GM12878 (cell line): ENCODE results near the gene FMNL2. TPM values are rescaled to one million over a fixed set of nuclear protein-coding genes. Genes with fewer than 3 reads are reported as not detected.

Experiments
- ATAC-seq: fragments of 200-7000 bp; cut with Tn5 transposase; 3 replicates; pipeline ENCODE4 v1.9.1; 2020; ENCODE audit warnings: mild to moderate bottlenecking, moderate library complexity
- BruUV-seq: library from RNA; stranded (reverse); fragments of 400-500 nt; replicated peaks from 2 replicates; lab custom pipeline; 2021; lab: Mats Ljungman, UMichigan
- CTCF ChIA-PET: fragments of 300-600 bp; sonication (Branson Sonifier 250); formaldehyde crosslinking; extraction: SDS; loops from one replicate; lab custom pipeline; 2021; ENCODE audit warnings: inconsistent platforms; lab: Yijun Ruan, JAX
- POLR2A ChIA-PET: fragments of 350-600 bp; formaldehyde crosslinking; extraction: SDS; loops from one replicate; lab custom pipeline; 2021; ENCODE audit warnings: inconsistent platforms; lab: Charles Lee
- RAD21 ChIA-PET: fragments of 300-600 bp; sonication (Branson Sonifier 250); formaldehyde crosslinking; loops from one replicate; lab custom pipeline; 2023; ENCODE audit warnings: antibody characterized with exemption; ENCODE audit not compliant: unreplicated experiment; lab: Charles Lee
- SMC1A ChIA-PET: fragments of 300-600 bp; sonication (Branson Sonifier 250); formaldehyde crosslinking; loops from one replicate; lab custom pipeline; 2023; ENCODE audit not compliant: unreplicated experiment, uncharacterized antibody; lab: Charles Lee
- DNase-seq: peaks from one replicate; pipeline ENCODE4 v3.0.0-alpha.2; 2011; ENCODE audit warnings: low read depth, low spot score
- FAIRE-seq: peaks from 3 replicates; lab custom pipeline; 2011; peaks lifted over from hg19 to GRCh38; lab: Jason Lieb, UNC
- H2AFZ ChIP-seq: 2 replicates; pipeline ENCODE4 v1.6.0; 2011; ENCODE audit warnings: low read depth, low read length, control low read depth; ENCODE audit not compliant: control insufficient read depth
- H3K27ac ChIP-seq: 2 replicates; pipeline ENCODE4 v1.5.1; 2011; ENCODE audit warnings: control low read depth; ENCODE audit not compliant: control insufficient read depth, insufficient read depth
- H3K27me3 ChIP-seq, 2 experiments: replicated peaks in 1 of 2; 2 replicates each; pipeline versions ENCODE4 v1.6.0 to v1.6.1; 2011; ENCODE audit warnings: low read length in 1 of 2; ENCODE audit not compliant: control insufficient read depth in 2 of 2, insufficient read depth in 2 of 2
- H3K36me3 ChIP-seq, 2 experiments: 2 replicates each; pipeline ENCODE4 v1.5.1; 2011; ENCODE audit warnings: low read length in 1 of 2; ENCODE audit not compliant: control insufficient read depth in 2 of 2, insufficient read depth in 2 of 2
- H3K4me1 ChIP-seq: 2 replicates; pipeline ENCODE4 v1.6.1; 2011; ENCODE audit warnings: mild to moderate bottlenecking, low read length, moderate library complexity, mixed read lengths; ENCODE audit not compliant: control insufficient read depth, insufficient read depth
- H3K4me2 ChIP-seq: 2 replicates; pipeline ENCODE4 v1.6.0; 2011; ENCODE audit warnings: control low read depth; ENCODE audit not compliant: control insufficient read depth, insufficient read depth
- H3K4me3 ChIP-seq: fragments of 200-600 bp; sonication (generic); 2 replicates; pipeline ENCODE4 v1.5.1; 2016
- H3K79me2 ChIP-seq: 2 replicates; pipeline ENCODE4 v1.6.0; 2011; ENCODE audit warnings: low read length; ENCODE audit not compliant: control insufficient read depth, insufficient read depth
- H3K9ac ChIP-seq: 2 replicates; pipeline ENCODE4 v1.8.0; 2011; ENCODE audit warnings: low read length, control low read depth, mixed read lengths; ENCODE audit not compliant: control insufficient read depth, insufficient read depth
- H3K9me3 ChIP-seq: replicated peaks from 3 replicates; pipeline ENCODE4 v1.5.1; 2011; ENCODE audit warnings: mild to moderate bottlenecking, low read length; ENCODE audit not compliant: control insufficient read depth, insufficient read depth
- H4K20me1 ChIP-seq: 2 replicates; pipeline ENCODE4 v1.6.0; 2011; ENCODE audit not compliant: control insufficient read depth, insufficient read depth
- CEBPB ChIP-seq, 2 experiments: fragments of 150-350 bp in 1 of 2; IDR thresholded peaks; 2 replicates each; pipeline ENCODE4 v1.6.1; 2012 to 2014; ENCODE audit warnings: low read depth in 2 of 2, low read length in 2 of 2, borderline replicate concordance in 1 of 2, inconsistent platforms in 1 of 2
- EGR1 ChIP-seq, 2 experiments: IDR thresholded peaks; 1 replicate in 1 of 2; 2 replicates in 1 of 2; pipeline ENCODE4 v1.6.1; 2011 to 2012; ENCODE audit warnings: low read depth in 2 of 2, low read length in 2 of 2, borderline replicate concordance in 1 of 2, mild to moderate bottlenecking in 1 of 2, moderate library complexity in 1 of 2
- GABPA ChIP-seq: IDR thresholded peaks from 2 replicates; pipeline ENCODE4 v1.6.1; 2014; ENCODE audit warnings: antibody characterized with exemption, low read depth, mild to moderate bottlenecking, inconsistent platforms
- KLF5 ChIP-seq: fragments of 450-650 bp; IDR thresholded peaks from 2 replicates; pipeline ENCODE4 v1.6.1; 2014; ENCODE audit warnings: mild to moderate bottlenecking; ENCODE audit not compliant: partially characterized antibody
- MEF2B ChIP-seq: fragments of 450-650 bp; IDR thresholded peaks from 2 replicates; pipeline ENCODE4 v1.6.1; 2018; ENCODE audit warnings: mild to moderate bottlenecking, moderate library complexity; ENCODE audit not compliant: partially characterized antibody, poor library complexity, severe bottlenecking
- PAX5 ChIP-seq: IDR thresholded peaks from 2 replicates; pipeline ENCODE4 v1.6.1; 2011; ENCODE audit warnings: low read depth, low read length, borderline replicate concordance
- RB1 ChIP-seq: fragments of 450-650 bp; formaldehyde crosslinking; IDR thresholded peaks from 2 replicates; pipeline ENCODE4 v1.6.1; 2017; ENCODE audit warnings: mild to moderate bottlenecking, borderline replicate concordance
- RELB ChIP-seq: fragments of 450-650 bp; IDR thresholded peaks from 2 replicates; pipeline ENCODE4 v1.6.1; 2017; ENCODE audit warnings: low read depth, mild to moderate bottlenecking, moderate library complexity
- STAT1 ChIP-seq: fragments of 450-650 bp; conservative IDR thresholded peaks from 2 replicates; pipeline ENCODE4 v1.6.1; 2014; ENCODE audit warnings: antibody characterized with exemption, mild to moderate bottlenecking
- TAF1 ChIP-seq: IDR thresholded peaks from 2 replicates; pipeline ENCODE4 v1.6.1; 2011; ENCODE audit warnings: mild to moderate bottlenecking, low read depth, low read length, borderline replicate concordance
- ZNF24 ChIP-seq: fragments of 450-650 bp; IDR thresholded peaks from 2 replicates; pipeline ENCODE4 v1.6.1; 2017; ENCODE audit warnings: antibody characterized with exemption, mild to moderate bottlenecking
- in situ Hi-C: fragments of 300-500 bp; cut with MboI; formaldehyde crosslinking; loops from 9 replicates; pipeline ENCODE4 v1.14.3; 2018; ENCODE audit warnings: mixed read lengths
- intact Hi-C: fragments of 100-400 bp; cut with micrococcal nuclease; formaldehyde crosslinking; loops from one replicate; pipeline ENCODE4 v1.14.2; 2022; ENCODE audit not compliant: unreplicated experiment
- polyA plus RNA-seq, 11 experiments: library from polyadenylated mRNA; depleted of rRNA in 4 of 11; unstranded in 6 of 11; stranded (reverse) in 5 of 11; fragments of >200 nt; fragmentation: Nextera tagmentation in 4 of 11; fragmentation: Illumina TruSeq in 1 of 11; extraction: Ambion mirVana in 4 of 11; extraction: Trizol in 1 of 11; gene quantifications; 1 replicate in 1 of 11; 2 replicates in 10 of 11; pipeline versions ENCODE4 v1.2.1 to v1.2.3, GENCODE V29; 2011 to 2016; ENCODE audit warnings: inconsistent platforms in 2 of 11, missing spikeins in 2 of 11, low read depth in 1 of 11
- total RNA-seq, 4 experiments: library from RNA; depleted of rRNA in 3 of 4; stranded (reverse); fragments of >200 nt in 3 of 4; fragmentation: Illumina TruSeq in 1 of 4; extraction: Trizol in 1 of 4; gene quantifications; 2 replicates each; pipeline versions ENCODE4 v1.2.1 to v1.2.3, GENCODE V29; 2013 to 2021
- TF ChIP-seq, protein P1 (sequence below): fragments of 450-650 bp; IDR thresholded peaks from 2 replicates; pipeline ENCODE4 v1.6.1; 2017; ENCODE audit warnings: mild to moderate bottlenecking, moderate library complexity
- TF ChIP-seq, protein P2 (sequence below): IDR thresholded peaks from 2 replicates; pipeline ENCODE4 v1.6.1; 2011; ENCODE audit warnings: borderline replicate concordance, low read depth, mild to moderate bottlenecking, moderate library complexity, low read length; ENCODE audit not compliant: insufficient read depth, poor library complexity, severe bottlenecking

Gene FMNL2
- total and polyA plus RNA-seq, 10 of the 15 experiments (the other 5 are each of a cell fraction or from before 2014, with no cell fraction given) = 0.13 to 9.9 (median 0.35) TPM

GRCh38 chr2:152686321-152686720 is 351.3 kb downstream of the FMNL2 start:
- ATAC-seq (no peak), DNase-seq (no peak), FAIRE-seq (no peak)
- H3K4me3 ChIP-seq = no peak overlapping the region
- BruUV-seq = no TSS peak
- H3K79me2 ChIP-seq = peaks cover 16% of the 10 kb centered on the region
- H4K20me1 ChIP-seq = no peaks in the 10 kb centered on the region
- no peak overlapping the region for H3K4me2 ChIP-seq
- ChIA-PET CTCF (no interaction called here), RAD21 (no interaction called here), SMC1A (interaction anchor here (0.8 to 1.1 kb wide), 2 partner anchors 26 to 56 kb away, joined by 3 to 4 read pairs; no protein-coding TSS in a partner anchor), POLR2A (interaction anchor here (0.6 kb wide), 2 partner anchors 10 to 31 kb away, joined by 4 to 6 read pairs; partner anchors contain the start of gene PRPF40A)
- no peak overlapping the region for H3K27ac ChIP-seq
- H3K9ac ChIP-seq = no peak overlapping the region
- H3K27me3 ChIP-seq = no peaks in the 10 kb centered on the region
- no peaks in the 10 kb centered on the region for H3K4me1 ChIP-seq
- peaks cover 3 to 4% of the 10 kb centered on the region in 2 experiments; a peak in 3 of 4 replicates for H3K36me3 ChIP-seq
- intact Hi-C loops (no loop called here), in situ Hi-C loops (no loop called here)
- H2AFZ ChIP-seq = no peak overlapping the region
- TF ChIP-seq, protein P1, sequence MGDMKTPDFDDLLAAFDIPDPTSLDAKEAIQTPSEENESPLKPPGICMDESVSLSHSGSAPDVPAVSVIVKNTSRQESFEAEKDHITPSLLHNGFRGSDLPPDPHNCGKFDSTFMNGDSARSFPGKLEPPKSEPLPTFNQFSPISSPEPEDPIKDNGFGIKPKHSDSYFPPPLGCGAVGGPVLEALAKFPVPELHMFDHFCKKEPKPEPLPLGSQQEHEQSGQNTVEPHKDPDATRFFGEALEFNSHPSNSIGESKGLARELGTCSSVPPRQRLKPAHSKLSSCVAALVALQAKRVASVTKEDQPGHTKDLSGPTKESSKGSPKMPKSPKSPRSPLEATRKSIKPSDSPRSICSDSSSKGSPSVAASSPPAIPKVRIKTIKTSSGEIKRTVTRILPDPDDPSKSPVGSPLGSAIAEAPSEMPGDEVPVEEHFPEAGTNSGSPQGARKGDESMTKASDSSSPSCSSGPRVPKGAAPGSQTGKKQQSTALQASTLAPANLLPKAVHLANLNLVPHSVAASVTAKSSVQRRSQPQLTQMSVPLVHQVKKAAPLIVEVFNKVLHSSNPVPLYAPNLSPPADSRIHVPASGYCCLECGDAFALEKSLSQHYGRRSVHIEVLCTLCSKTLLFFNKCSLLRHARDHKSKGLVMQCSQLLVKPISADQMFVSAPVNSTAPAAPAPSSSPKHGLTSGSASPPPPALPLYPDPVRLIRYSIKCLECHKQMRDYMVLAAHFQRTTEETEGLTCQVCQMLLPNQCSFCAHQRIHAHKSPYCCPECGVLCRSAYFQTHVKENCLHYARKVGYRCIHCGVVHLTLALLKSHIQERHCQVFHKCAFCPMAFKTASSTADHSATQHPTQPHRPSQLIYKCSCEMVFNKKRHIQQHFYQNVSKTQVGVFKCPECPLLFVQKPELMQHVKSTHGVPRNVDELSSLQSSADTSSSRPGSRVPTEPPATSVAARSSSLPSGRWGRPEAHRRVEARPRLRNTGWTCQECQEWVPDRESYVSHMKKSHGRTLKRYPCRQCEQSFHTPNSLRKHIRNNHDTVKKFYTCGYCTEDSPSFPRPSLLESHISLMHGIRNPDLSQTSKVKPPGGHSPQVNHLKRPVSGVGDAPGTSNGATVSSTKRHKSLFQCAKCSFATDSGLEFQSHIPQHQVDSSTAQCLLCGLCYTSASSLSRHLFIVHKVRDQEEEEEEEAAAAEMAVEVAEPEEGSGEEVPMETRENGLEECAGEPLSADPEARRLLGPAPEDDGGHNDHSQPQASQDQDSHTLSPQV = no peak
- TF ChIP-seq, protein P2, sequence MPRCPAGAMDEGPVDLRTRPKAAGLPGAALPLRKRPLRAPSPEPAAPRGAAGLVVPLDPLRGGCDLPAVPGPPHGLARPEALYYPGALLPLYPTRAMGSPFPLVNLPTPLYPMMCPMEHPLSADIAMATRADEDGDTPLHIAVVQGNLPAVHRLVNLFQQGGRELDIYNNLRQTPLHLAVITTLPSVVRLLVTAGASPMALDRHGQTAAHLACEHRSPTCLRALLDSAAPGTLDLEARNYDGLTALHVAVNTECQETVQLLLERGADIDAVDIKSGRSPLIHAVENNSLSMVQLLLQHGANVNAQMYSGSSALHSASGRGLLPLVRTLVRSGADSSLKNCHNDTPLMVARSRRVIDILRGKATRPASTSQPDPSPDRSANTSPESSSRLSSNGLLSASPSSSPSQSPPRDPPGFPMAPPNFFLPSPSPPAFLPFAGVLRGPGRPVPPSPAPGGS = no peak
- no peak for TF ChIP-seq STAT1
- TF ChIP-seq KLF5 = no peak
- no peak for TF ChIP-seq EGR1 (IDR thresholded peaks at IDR 0.05; ENCODE audit: borderline replicate concordance in 1 of 2, low read depth in 2 of 2, low read length in 2 of 2)
- no peak for TF ChIP-seq CEBPB (IDR thresholded peaks at IDR 0.05; ENCODE audit: borderline replicate concordance in 1 of 2, low read depth in 2 of 2, low read length in 2 of 2)
- no peak for TF ChIP-seq RB1
- no peak for TF ChIP-seq ZNF24
- no peak for TF ChIP-seq PAX5
- no peak for TF ChIP-seq GABPA
- TF ChIP-seq TAF1 = no peak
- TF ChIP-seq RELB = no peak
- TF ChIP-seq MEF2B = no peak
- H3K9me3 ChIP-seq = no peaks in the 10 kb centered on the region; the same call in 2 of the 3 replicates
